Tibial artery (tissue), 4 donors: ENCODE data around the gene ADAMTS17.

Source experiments
- DNase-seq, 2 donors: peaks; one replicate each; pipeline ENCODE4 v3.0.0-alpha.2; 2019
- H3K27ac ChIP-seq, 2 donors: fragments of 200-600 bp; sonication (generic) in 1 of 2; 1 replicate in 1 of 2; 2 replicates in 1 of 2; pipeline ENCODE4 v1.5.1; 2018 to 2019; ENCODE audit warnings: mild to moderate bottlenecking in 1 of 2
- H3K27me3 ChIP-seq, 2 donors: fragments of 200-600 bp; sonication (generic) in 1 of 2; one replicate each; pipeline versions ENCODE4 v1.5.1 to v1.6.0; 2016 to 2019
- H3K36me3 ChIP-seq, 3 donors: fragments of 200-600 bp; sonication (generic) in 2 of 3; one replicate each; pipeline ENCODE4 v1.5.1; 2016 to 2019; ENCODE audit warnings: mild to moderate bottlenecking in 2 of 3
- H3K4me1 ChIP-seq, 4 donors: fragments of 200-600 bp; sonication (generic) in 2 of 4; 1 replicate in 3 of 4; 2 replicates in 1 of 4; pipeline ENCODE4 v1.5.1; 2016 to 2019
- H3K4me3 ChIP-seq, 2 donors: fragments of 200-600 bp; sonication (generic) in 1 of 2; 1 replicate in 1 of 2; 2 replicates in 1 of 2; pipeline ENCODE4 v1.5.1; 2018 to 2019; ENCODE audit warnings: mild to moderate bottlenecking in 2 of 2
- H3K9me3 ChIP-seq, 3 donors: fragments of 200-600 bp; sonication (generic) in 1 of 3; one replicate each; pipeline ENCODE4 v1.5.1; 2016 to 2019
- CTCF ChIP-seq, 2 experiments: fragments of 200-600 bp in 1 of 2; fragments of 450-650 bp in 1 of 2; IDR thresholded peaks; one replicate each; pipeline ENCODE4 v1.5.1; 2017 to 2019; ENCODE audit warnings: antibody characterized with exemption in 2 of 2, mild to moderate bottlenecking in 1 of 2, moderate library complexity in 1 of 2
- intact Hi-C: fragments of 100-400 bp; cut with DNase I; formaldehyde crosslinking; loops from one replicate; pipeline ENCODE4 v1.15.0; 2023; ENCODE audit warnings: low total_unique reads

Gene ADAMTS17

GRCh38 chr15:99996660-99997059 is 345.1 kb downstream of the ADAMTS17 start:
- H3K27me3 ChIP-seq, result no peaks in the 10 kb centered on the region
- DNase-seq, result no peak
- H3K36me3 ChIP-seq, result no peaks in the 10 kb centered on the region
- intact Hi-C loops, result no loop called here
- no peak overlapping the region for H3K27ac ChIP-seq
- H3K4me3 ChIP-seq, result no peak overlapping the region
- no peak for TF ChIP-seq CTCF (IDR thresholded peaks at IDR 0.05)
- H3K4me1 ChIP-seq, result peaks cover 0 to 4% (median 0%) of the 10 kb centered on the region in 4 donors
- no peaks in the 10 kb centered on the region for H3K9me3 ChIP-seq

- no peak for DNase-seq
- H3K27ac ChIP-seq, result no peak overlapping the region
- no peaks in the 10 kb centered on the region for H3K9me3 ChIP-seq
- H3K36me3 ChIP-seq, result no peaks in the 10 kb centered on the region
- H3K4me1 ChIP-seq, result no peaks in the 10 kb centered on the region
- no peak overlapping the region for H3K4me3 ChIP-seq
- H3K27me3 ChIP-seq, result no peaks in the 10 kb centered on the region
- intact Hi-C loops, result no loop called here
- TF ChIP-seq CTCF (IDR thresholded peaks at IDR 0.05), result no peak
Observed at GRCh38 chr15:99995543-99995942, 346.2 kb downstream of the ADAMTS17 start.

- Histone ChIP-seq H3K4me3 (no peak overlapping the region), H3K27me3 (no peaks in the 10 kb centered on the region), H3K36me3 (no peaks in the 10 kb centered on the region), H3K4me1 (no peaks in the 10 kb centered on the region), H3K27ac (no peak overlapping the region), H3K9me3 (no peaks in the 10 kb centered on the region)
- no peak for TF ChIP-seq CTCF (IDR thresholded peaks at IDR 0.05)
- DNase-seq, result peak in 1 of 2 donors; percentile 31
- intact Hi-C loops, result no loop called here
Observed at GRCh38 chr15:99994849-99995248, 346.9 kb downstream of the ADAMTS17 start.

- no peak overlapping the region for H3K27ac ChIP-seq
- H3K36me3 ChIP-seq, result no peaks in the 10 kb centered on the region
- TF ChIP-seq CTCF (IDR thresholded peaks at IDR 0.05), result no peak
- H3K9me3 ChIP-seq, result no peaks in the 10 kb centered on the region
- DNase-seq, result peak in 1 of 2 donors; percentile 54
- H3K4me1 ChIP-seq, result no peaks in the 10 kb centered on the region
- H3K27me3 ChIP-seq, result no peaks in the 10 kb centered on the region
- H3K4me3 ChIP-seq, result no peak overlapping the region
- intact Hi-C loops, result no loop called here
Observed at GRCh38 chr15:99993681-99994131, 348.1 kb downstream of the ADAMTS17 start.

DNA sequence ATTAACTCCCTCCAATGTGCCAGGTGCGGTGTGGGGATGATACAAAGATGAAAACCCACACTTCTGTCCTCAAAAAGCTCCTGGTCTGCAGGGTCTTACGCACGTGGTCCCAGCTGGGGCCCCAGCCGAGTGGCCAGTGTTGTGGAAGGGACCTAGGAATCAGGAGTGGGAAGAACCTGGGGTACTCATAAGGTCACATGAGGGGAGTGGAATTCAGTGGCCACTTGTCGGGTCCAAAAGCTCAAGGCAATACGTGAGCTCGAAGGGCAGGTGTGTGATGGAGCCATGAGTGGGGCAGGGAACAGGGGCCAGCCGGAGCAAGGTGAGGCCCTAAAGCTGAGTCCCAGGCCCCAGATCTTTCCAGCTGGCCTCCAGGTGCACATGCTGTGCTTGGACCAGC is 348.5 kb downstream of the ADAMTS17 start:
- peak in 1 of 2 donors; percentile 34 for DNase-seq

More for the DNA sequence above, 348.5 kb downstream of the ADAMTS17 start:
- H3K27ac ChIP-seq, result no peak overlapping the region
- H3K27me3 ChIP-seq, result no peaks in the 10 kb centered on the region
- intact Hi-C loops, result no loop called here
- no peaks in the 10 kb centered on the region for H3K4me1 ChIP-seq
- H3K4me3 ChIP-seq, result no peak overlapping the region
- H3K9me3 ChIP-seq, result no peaks in the 10 kb centered on the region
- no peaks in the 10 kb centered on the region for H3K36me3 ChIP-seq
- no peak for TF ChIP-seq CTCF (IDR thresholded peaks at IDR 0.05)
